HepG2 (cell line): ENCODE results near the gene ANAPC1. TPM values are rescaled to one million over a fixed set of nuclear protein-coding genes. Genes with fewer than 3 reads are reported as not detected.

ENCODE experiments used
- CBX1 ChIP-seq: IDR thresholded peaks from one replicate; pipeline ENCODE4 v1.6.1; 2016; ENCODE audit warnings: antibody characterized with exemption, low read depth
- HDAC2 ChIP-seq: sonication (generic); formaldehyde crosslinking; IDR thresholded peaks from 2 replicates; pipeline ENCODE4 v1.4.0; 2020; ENCODE audit warnings: missing genetic modification reagents
- PCBP1 ChIP-seq: fragments of 200-400 bp; formaldehyde crosslinking; IDR thresholded peaks from 2 replicates; pipeline ENCODE4 v1.6.1; 2017; ENCODE audit warnings: mild to moderate bottlenecking, low read depth, low read length, borderline replicate concordance
- RBFOX2 ChIP-seq: fragments of 200-400 bp; formaldehyde crosslinking; IDR thresholded peaks from 2 replicates; pipeline ENCODE4 v1.6.1; 2017; ENCODE audit warnings: low read depth, mild to moderate bottlenecking, low read length
- RFXANK ChIP-seq: IDR thresholded peaks from 2 replicates; pipeline ENCODE4 v1.6.1; 2016
- RFXAP ChIP-seq: sonication (generic); formaldehyde crosslinking; IDR thresholded peaks from 2 replicates; pipeline ENCODE4 v1.4.0; 2020; ENCODE audit warnings: missing genetic modification reagents, borderline replicate concordance
- RXRB ChIP-seq: IDR thresholded peaks from 2 replicates; pipeline ENCODE4 v1.6.1; 2016; ENCODE audit warnings: borderline replicate concordance, missing genetic modification reagents, missing compliant biosample characterization
- SIX4 ChIP-seq: sonication (generic); formaldehyde crosslinking; IDR thresholded peaks from 2 replicates; pipeline ENCODE4 v1.4.0; 2020; ENCODE audit warnings: missing genetic modification reagents
- SP4 ChIP-seq: sonication (generic); formaldehyde crosslinking; IDR thresholded peaks from 2 replicates; pipeline ENCODE4 v1.8.1; 2023; ENCODE audit warnings: mild to moderate bottlenecking, missing genetic modification reagents
- XRCC5 ChIP-seq: fragments of 200-400 bp; formaldehyde crosslinking; optimal IDR thresholded peaks from 2 replicates; pipeline ENCODE3; 2017; ENCODE audit warnings: mild to moderate bottlenecking, low read length
- ZC3H13 ChIP-seq: sonication (generic); formaldehyde crosslinking; IDR thresholded peaks from 2 replicates; pipeline ENCODE4 v1.8.1; 2023; ENCODE audit warnings: mild to moderate bottlenecking, missing genetic modification reagents, moderate library complexity
- ZNF280D ChIP-seq: sonication (generic); formaldehyde crosslinking; IDR thresholded peaks from 2 replicates; pipeline ENCODE4 v1.5.1; 2020; ENCODE audit warnings: mild to moderate bottlenecking, missing genetic modification reagents
- ZNF335 ChIP-seq: sonication (generic); formaldehyde crosslinking; IDR thresholded peaks from 2 replicates; pipeline ENCODE4 v1.4.0; 2020; ENCODE audit warnings: missing genetic modification reagents
- ZNF703 ChIP-seq: sonication (generic); formaldehyde crosslinking; IDR thresholded peaks from 2 replicates; pipeline ENCODE4 v1.5.1; 2020; ENCODE audit warnings: missing genetic modification reagents, mild to moderate bottlenecking, moderate library complexity, borderline replicate concordance
- ZNF761 ChIP-seq: sonication (generic); formaldehyde crosslinking; conservative IDR thresholded peaks from 2 replicates; pipeline ENCODE4 v1.4.0; 2020; ENCODE audit warnings: mild to moderate bottlenecking, missing genetic modification reagents
- polyA plus RNA-seq, 8 experiments: library from polyadenylated mRNA; depleted of rRNA in 3 of 8; stranded (reverse) in 7 of 8; unstranded in 1 of 8; fragments of >200 nt; fragmentation: Illumina TruSeq in 4 of 8; extraction: Trizol in 4 of 8; gene quantifications; 2 replicates each; pipeline versions ENCODE4 v1.2.1 to v1.2.3, GENCODE V29; 2011 to 2016; ENCODE audit warnings: low read depth in 4 of 8, missing spikeins in 1 of 8, mixed read lengths in 1 of 8; ENCODE audit not compliant: insufficient read depth in 1 of 8
- total RNA-seq, 5 experiments: library from RNA; depleted of rRNA; stranded (reverse); fragments of >200 nt; fragmentation: Illumina TruSeq; extraction: Trizol; gene quantifications; 2 replicates each; pipeline ENCODE4 v1.2.3, GENCODE V29; 2016; ENCODE audit warnings: low read depth in 1 of 5
- TF ChIP-seq, protein P1 (sequence below), 2 experiments: sonication (generic) in 1 of 2; formaldehyde crosslinking in 1 of 2; IDR thresholded peaks; 2 replicates each; pipeline versions ENCODE4 v1.4.0 to v1.6.1; 2016 to 2020; ENCODE audit warnings: borderline replicate concordance in 1 of 2, low read depth in 1 of 2, mild to moderate bottlenecking in 1 of 2, missing genetic modification reagents in 1 of 2
- TF ChIP-seq, protein P2 (sequence below): sonication (generic); formaldehyde crosslinking; IDR thresholded peaks from 2 replicates; pipeline ENCODE4 v1.4.0; 2020; ENCODE audit warnings: missing genetic modification reagents
- TF ChIP-seq, protein P3 (sequence below): sonication (generic); formaldehyde crosslinking; IDR thresholded peaks from 2 replicates; pipeline ENCODE4 v1.5.1; 2020; ENCODE audit warnings: missing genetic modification reagents, mild to moderate bottlenecking, borderline replicate concordance

ANAPC1 gene
- total and polyA plus RNA-seq, 2 of the 13 experiments (the other 11 are each of a cell fraction or from before 2014, with no cell fraction given), result 50.0 to 89.7 TPM

DNA sequence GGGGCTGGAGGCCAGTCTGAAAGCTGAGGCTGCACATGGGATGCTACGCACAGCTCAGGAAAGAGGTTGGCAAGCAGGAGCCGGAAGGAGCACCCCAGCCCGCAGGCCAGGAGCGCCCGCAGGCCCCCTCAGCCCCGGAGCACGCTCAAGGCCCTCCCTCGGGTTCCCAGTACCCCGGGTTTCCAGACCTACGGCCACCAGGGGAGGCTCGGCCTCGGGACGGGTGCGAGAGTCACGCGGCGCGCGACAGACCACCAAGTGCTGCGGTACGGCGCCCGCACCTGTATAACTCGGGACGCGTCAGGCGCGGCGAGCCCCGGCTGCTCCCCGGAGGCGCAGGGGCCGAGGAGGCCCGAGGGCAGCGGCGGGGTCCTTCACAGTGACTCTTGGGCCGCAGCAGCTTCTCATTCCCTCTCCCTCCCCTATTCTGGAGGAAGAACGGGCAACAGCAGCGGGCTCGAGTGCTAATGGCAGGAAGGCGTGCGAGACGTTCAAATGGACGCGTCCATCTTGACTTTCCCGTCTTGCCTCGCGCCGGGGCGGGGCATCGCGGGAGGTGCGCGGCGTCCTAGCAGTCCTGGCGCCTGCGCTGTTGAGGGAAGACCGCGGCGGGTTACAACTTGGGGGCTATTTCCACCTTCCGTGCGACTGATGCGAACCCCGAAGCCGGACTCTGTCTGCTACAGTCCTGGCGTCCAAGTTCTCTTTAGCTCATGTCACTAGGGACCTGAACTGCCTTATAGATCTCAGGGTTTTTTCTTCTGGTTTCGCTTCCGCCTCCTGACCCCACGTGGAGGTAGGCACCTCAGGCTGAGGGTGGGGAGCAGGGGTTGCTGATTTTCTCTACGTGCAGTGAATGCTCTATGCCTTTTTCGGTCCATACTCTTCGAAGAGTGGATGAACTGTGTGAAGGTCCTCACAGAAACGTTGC lies at the start of gene ANAPC1 (continued):
- TF ChIP-seq PCBP1 (0 out of 2 replicates have a peak, but pooled peaks have one; percentile 69), ZNF335 (CRISPR knock-in tag) (peak; percentile 81), ZNF280D (CRISPR knock-in tag) (no peak; the same call in 1 of the 2 replicates), SIX4 (CRISPR knock-in tag) (no peak), ZNF761 (CRISPR knock-in tag) (peak; percentile 86; the same call in 1 of the 2 replicates), RFXANK (no peak), CBX1 (peak; percentile 69), HDAC2 (CRISPR knock-in tag) (peak; percentile 76), RFXAP (peak; percentile 87; the same call in 1 of the 2 replicates), ZC3H13 (no peak; the same call in 1 of the 2 replicates), SP4 (peak; percentile 86), XRCC5 (peak; percentile 46), ZNF703 (CRISPR knock-in tag) (0 out of 2 replicates have a peak, but pooled peaks have one; percentile 13), RXRB (CRISPR knock-in tag) (peak; percentile 26; the same call in 1 of the 2 replicates), RBFOX2 (peak; percentile 97)
- TF ChIP-seq, protein P1, sequence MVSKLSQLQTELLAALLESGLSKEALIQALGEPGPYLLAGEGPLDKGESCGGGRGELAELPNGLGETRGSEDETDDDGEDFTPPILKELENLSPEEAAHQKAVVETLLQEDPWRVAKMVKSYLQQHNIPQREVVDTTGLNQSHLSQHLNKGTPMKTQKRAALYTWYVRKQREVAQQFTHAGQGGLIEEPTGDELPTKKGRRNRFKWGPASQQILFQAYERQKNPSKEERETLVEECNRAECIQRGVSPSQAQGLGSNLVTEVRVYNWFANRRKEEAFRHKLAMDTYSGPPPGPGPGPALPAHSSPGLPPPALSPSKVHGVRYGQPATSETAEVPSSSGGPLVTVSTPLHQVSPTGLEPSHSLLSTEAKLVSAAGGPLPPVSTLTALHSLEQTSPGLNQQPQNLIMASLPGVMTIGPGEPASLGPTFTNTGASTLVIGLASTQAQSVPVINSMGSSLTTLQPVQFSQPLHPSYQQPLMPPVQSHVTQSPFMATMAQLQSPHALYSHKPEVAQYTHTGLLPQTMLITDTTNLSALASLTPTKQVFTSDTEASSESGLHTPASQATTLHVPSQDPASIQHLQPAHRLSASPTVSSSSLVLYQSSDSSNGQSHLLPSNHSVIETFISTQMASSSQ (IDR thresholded peaks at IDR 0.05; ENCODE audit: low read depth), result no peak
- TF ChIP-seq, protein P1 (CRISPR knock-in tag; IDR thresholded peaks at IDR 0.05; ENCODE audit: borderline replicate concordance), result peak; percentile 77; the same call in 1 of the 2 replicates
- TF ChIP-seq, protein P2, sequence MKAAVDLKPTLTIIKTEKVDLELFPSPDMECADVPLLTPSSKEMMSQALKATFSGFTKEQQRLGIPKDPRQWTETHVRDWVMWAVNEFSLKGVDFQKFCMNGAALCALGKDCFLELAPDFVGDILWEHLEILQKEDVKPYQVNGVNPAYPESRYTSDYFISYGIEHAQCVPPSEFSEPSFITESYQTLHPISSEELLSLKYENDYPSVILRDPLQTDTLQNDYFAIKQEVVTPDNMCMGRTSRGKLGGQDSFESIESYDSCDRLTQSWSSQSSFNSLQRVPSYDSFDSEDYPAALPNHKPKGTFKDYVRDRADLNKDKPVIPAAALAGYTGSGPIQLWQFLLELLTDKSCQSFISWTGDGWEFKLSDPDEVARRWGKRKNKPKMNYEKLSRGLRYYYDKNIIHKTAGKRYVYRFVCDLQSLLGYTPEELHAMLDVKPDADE (CRISPR knock-in tag), result peak; percentile 94
- TF ChIP-seq, protein P3, sequence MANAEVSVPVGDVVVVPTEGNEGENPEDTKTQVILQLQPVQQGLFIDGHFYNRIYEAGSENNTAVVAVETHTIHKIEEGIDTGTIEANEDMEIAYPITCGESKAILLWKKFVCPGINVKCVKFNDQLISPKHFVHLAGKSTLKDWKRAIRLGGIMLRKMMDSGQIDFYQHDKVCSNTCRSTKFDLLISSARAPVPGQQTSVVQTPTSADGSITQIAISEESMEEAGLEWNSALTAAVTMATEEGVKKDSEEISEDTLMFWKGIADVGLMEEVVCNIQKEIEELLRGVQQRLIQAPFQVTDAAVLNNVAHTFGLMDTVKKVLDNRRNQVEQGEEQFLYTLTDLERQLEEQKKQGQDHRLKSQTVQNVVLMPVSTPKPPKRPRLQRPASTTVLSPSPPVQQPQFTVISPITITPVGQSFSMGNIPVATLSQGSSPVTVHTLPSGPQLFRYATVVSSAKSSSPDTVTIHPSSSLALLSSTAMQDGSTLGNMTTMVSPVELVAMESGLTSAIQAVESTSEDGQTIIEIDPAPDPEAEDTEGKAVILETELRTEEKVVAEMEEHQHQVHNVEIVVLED (CRISPR knock-in tag), result peak; percentile 87
